DMS79 (cell line): ENCODE data around the gene ADAMTSL3.

Experiments used
- DNase-seq: peaks from one replicate; lab custom pipeline; 2025; lab: John Stamatoyannopoulos, UW

The ADAMTSL3 gene

GRCh38 chr15:83654379-83655236 lies 685 bp downstream of the ADAMTSL3 start:
- DNase-seq: no peak

GRCh38 chr15:83655237-83655616 lies 1.3 kb downstream of the ADAMTSL3 start:
- no peak for DNase-seq

GRCh38 chr15:83656192-83656591 lies 2.3 kb downstream of the ADAMTSL3 start:
- DNase-seq: no peak

GRCh38 chr15:83656943-83657528 lies 3.1 kb downstream of the ADAMTSL3 start:
- DNase-seq: no peak

- DNase-seq: no peak
These were observed 3.6 kb downstream of the ADAMTSL3 start for GRCh38 chr15:83657549-83657948.

GRCh38 chr15:83658430-83659416 lies 4.8 kb downstream of the ADAMTSL3 start:
- no peak for DNase-seq

GRCh38 chr15:83659417-83659812 lies 5.5 kb downstream of the ADAMTSL3 start:
- DNase-seq: no peak

GRCh38 chr15:83665480-83665879 lies 11.6 kb downstream of the ADAMTSL3 start:
- no peak for DNase-seq

GRCh38 chr15:83670672-83671229 lies 16.8 kb downstream of the ADAMTSL3 start:
- DNase-seq: no peak

GRCh38 chr15:83671603-83672002 lies 17.7 kb downstream of the ADAMTSL3 start:
- DNase-seq: no peak

- no peak for DNase-seq
These were observed 19.5 kb downstream of the ADAMTSL3 start for GRCh38 chr15:83673385-83673784.

GRCh38 chr15:83682476-83683088 lies 28.7 kb downstream of the ADAMTSL3 start:
- no peak for DNase-seq

- DNase-seq: no peak
These were observed 32.0 kb downstream of the ADAMTSL3 start for GRCh38 chr15:83685916-83686332.

GRCh38 chr15:83688201-83688600 lies 34.3 kb downstream of the ADAMTSL3 start:
- DNase-seq: no peak

- no peak for DNase-seq
These were observed 36.8 kb downstream of the ADAMTSL3 start for GRCh38 chr15:83690676-83691075.

GRCh38 chr15:83692746-83693581 lies 39.0 kb downstream of the ADAMTSL3 start:
- no peak for DNase-seq

GRCh38 chr15:83694015-83694414 lies 40.1 kb downstream of the ADAMTSL3 start:
- no peak for DNase-seq

GRCh38 chr15:83694536-83694935 lies 40.6 kb downstream of the ADAMTSL3 start:
- no peak for DNase-seq

- DNase-seq: no peak
These were observed 41.3 kb downstream of the ADAMTSL3 start for GRCh38 chr15:83695246-83695645.

- DNase-seq: no peak
These were observed 42.0 kb downstream of the ADAMTSL3 start for GRCh38 chr15:83695901-83696425.
